ENCODE data around the gene USP28.
"Not testable (repeated sequence)": the region's sequence is repeated elsewhere in the genome, so short reads cannot be mapped to it uniquely, and the experiment has no call there.

The USP28 gene, protein sequence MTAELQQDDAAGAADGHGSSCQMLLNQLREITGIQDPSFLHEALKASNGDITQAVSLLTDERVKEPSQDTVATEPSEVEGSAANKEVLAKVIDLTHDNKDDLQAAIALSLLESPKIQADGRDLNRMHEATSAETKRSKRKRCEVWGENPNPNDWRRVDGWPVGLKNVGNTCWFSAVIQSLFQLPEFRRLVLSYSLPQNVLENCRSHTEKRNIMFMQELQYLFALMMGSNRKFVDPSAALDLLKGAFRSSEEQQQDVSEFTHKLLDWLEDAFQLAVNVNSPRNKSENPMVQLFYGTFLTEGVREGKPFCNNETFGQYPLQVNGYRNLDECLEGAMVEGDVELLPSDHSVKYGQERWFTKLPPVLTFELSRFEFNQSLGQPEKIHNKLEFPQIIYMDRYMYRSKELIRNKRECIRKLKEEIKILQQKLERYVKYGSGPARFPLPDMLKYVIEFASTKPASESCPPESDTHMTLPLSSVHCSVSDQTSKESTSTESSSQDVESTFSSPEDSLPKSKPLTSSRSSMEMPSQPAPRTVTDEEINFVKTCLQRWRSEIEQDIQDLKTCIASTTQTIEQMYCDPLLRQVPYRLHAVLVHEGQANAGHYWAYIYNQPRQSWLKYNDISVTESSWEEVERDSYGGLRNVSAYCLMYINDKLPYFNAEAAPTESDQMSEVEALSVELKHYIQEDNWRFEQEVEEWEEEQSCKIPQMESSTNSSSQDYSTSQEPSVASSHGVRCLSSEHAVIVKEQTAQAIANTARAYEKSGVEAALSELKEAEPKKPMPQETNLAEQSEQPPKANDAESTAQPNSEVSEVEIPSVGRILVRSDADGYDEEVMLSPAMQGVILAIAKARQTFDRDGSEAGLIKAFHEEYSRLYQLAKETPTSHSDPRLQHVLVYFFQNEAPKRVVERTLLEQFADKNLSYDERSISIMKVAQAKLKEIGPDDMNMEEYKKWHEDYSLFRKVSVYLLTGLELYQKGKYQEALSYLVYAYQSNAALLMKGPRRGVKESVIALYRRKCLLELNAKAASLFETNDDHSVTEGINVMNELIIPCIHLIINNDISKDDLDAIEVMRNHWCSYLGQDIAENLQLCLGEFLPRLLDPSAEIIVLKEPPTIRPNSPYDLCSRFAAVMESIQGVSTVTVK

DNA sequence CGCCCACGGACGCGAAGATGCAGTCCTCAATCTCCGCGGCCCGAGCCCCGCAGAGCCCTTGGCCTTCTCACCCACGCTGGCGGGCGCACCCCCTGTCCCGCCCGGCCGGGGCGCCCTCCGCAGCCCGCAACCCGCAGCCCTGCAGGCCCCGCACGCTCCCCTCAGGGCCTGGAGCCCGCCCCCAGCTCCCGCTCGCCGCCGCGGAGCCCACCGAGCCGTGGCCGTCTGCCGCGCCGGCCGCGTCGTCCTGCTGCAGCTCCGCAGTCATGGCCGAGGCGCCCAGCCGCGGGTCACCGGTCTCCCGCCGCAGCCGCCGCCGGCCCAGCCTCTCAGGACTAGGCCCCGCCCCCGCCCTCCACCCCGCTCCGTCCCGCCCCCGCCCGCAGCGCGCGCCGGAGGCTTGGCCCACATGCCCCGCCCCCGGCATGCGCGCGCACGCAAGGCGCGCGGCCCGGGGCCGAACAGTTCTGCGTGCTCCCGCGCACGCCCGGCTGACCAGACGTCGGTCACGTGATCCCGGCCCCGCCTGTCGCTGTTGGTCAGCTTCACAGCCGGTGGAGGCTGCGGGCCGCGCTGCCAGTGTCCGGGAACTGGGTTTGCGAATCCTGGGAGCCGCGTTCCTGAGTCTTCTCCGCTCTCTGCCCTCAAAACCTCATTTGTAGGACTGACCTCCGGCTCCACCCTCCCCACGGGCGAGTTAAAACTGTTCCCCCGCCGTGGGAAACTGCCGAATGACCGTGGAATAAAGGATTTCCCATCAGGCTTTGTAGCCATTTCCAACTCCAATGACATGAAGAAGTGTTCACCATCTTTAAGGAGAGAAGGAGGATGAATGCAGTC is at the start of gene USP28:
Gene USP28, minus strand, starts transcription at position 339 of the 840 bp plus-strand sequence. Its CDS starts 71 bp downstream, at position 268.
- peak; percentile 92 to 97 for DNase-seq

DNA sequence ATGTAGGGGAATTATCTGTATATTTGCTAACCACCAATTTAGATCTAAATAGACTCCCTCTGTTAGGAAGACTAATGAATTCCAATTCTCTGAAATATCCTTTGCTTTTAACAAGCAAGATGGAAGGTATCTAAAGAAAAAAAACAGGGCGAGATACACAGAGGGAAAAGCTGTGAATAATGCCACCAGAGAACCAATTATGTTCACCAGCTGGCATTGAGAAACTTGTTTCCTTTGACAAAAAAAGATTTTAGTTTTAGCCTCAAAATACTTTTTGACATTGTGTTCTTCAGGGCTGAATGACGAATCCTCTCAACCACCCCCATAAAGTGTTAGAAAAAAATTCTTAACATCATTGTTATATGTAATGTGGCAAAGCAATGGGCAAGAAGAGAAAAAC is 48.2 kb upstream of the USP28 start:
- no peak for DNase-seq

DNA sequence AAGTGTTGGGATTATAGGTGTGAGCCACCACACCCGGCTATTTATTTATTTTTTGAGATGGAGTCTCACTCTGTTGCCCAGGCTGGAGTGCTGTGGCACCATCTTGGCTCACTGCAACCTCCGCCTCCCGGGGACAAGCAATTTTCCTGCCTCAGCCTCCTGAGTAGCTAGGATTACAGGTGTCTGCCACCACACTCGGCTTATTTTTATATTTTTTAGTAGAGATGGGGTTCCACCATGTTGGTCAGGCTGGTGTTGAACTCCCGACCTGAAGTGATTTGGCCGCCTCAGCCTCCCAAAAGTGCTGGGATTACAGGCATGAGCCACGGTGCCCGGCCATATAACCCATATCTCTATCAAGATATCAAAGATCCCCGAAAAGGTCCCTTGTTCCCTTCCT is 36.1 kb upstream of the USP28 start:
- not testable (repeated sequence) for DNase-seq

DNA sequence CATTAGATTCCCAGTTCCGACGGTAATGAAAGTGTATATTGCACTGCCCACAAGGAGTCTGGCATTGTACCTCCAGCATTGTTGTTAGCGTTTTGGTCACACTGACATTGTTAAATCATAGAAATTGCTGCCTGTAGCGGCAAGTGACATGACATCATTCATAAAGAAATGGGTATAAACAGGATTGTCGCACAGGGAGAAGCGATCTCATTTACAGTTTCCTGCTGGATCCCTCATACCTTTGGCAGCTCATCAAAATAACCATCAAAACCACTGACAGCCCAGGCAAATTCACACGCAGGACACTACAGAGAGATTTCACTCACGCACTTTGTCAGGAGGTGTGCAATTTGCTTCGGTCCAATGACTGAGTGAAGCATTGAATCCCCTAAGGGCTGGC is 32.7 kb upstream of the USP28 start:
- no peak for DNase-seq

DNA sequence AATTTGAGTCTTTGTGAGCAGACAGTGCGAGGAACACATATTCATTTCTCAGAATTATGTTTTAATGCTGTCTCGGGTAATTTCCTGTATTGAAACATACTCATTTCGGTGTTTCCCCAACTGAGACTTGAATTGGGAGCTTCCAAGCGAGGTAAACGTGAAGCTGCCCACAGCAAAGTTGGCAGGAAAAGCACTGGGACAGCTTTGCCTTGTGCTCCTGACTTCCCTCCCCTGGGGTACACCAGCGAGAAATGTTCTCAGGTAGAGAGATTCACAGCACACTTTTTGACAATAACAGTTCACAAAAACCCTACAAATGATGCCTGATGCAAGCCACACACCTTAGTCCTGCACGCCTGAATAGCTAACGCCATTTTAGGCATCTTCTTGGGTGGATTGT is 32.3 kb upstream of the USP28 start:
- no peak for DNase-seq

DNA sequence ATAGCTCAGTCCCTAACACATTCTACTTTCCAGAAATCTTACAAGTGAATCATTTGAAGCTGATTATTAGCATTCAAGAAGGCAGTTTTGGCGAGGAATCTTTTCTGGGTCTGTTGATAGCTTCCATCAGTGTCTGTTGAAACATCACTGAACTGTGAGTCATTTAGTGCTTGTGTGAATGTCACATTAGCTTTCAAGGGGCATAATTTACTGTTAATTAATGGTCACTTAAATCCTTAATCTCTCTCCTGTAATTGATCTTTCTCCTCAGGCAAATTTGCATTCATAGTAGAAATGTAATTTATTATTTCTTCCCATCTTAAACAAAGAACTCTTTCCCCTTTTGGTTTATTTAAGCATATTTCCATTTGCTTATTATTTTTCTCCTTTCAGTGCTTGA is 31.8 kb upstream of the USP28 start:
- no peak for DNase-seq

DNA sequence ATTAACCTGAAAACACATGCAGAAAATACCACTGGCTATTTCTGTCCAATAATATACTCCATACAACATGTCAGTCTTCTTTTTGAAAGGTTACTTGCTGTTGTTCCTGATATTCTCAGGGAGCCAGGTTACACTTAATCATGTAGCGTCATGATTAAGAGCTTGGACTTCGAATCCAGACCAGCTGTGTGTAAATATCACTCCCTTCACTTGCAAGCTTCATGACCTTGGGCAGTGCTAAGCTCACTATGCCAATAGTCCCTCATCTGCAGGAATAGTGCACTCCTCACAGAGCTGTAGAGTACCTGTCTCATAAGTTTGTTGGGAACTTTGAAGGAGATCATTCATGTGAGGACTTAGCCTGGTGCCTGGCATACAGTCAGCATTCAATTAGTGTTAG is 31.1 kb upstream of the USP28 start:
- DNase-seq = no peak

DNA sequence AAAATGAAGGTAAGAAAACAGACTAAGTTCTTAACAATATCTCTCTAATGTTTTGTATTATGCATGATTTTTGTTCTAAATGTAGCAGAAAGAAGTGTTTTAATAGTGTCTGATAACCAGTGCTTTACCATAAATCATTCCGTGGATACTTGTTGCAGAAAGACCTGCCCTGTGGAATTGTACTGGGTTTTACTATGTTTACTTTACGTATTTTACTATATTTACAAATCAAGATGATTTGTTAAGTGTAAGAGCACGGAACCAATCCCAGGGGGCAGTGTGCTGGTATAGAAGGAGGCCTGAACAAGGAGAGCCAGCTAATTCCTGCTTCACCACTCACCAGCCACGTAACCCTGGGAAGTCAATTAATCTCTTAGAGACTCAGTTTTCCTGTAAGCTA is 30.7 kb upstream of the USP28 start:
- no peak for DNase-seq

DNA sequence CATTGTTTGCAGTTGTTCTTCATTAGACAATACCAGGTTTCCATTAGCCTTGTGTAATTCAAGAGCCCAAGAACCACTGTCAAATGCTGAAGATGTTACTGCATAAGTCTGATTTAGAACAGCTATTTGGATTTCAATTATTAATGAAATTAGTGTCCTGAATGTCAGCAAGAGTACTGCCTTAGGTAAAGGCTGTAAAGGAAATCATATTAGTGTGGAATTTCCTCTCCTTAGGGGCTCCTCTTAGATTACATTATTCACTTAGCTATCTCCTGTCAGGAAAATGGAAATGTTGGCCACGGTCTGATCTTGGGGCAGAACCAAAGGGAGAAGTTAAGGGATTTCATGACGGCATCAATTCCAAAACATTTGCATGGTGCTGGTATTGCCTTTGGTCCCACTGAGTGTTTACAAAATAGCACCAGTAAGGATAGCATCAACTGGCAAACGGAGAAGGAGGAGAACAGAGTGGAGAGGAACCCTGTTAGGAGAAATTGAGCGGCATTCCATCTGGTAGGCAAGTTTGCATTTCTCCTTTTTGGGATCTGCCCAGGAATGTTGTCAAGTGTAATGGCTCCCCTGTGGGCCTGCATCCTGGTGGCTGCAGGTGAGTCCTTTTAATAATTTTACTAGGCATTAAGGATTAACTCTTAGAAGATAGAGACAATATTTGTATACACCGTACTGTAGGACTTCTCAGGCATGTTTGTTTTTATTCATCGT is 29.2 kb upstream of the USP28 start, which contains the start of gene HTR3B:
Gene HTR3B, plus strand, starts transcription at position 418 of the 723 bp plus-strand sequence. Its CDS starts 138 bp downstream, at position 556.
- no peak for DNase-seq

DNA sequence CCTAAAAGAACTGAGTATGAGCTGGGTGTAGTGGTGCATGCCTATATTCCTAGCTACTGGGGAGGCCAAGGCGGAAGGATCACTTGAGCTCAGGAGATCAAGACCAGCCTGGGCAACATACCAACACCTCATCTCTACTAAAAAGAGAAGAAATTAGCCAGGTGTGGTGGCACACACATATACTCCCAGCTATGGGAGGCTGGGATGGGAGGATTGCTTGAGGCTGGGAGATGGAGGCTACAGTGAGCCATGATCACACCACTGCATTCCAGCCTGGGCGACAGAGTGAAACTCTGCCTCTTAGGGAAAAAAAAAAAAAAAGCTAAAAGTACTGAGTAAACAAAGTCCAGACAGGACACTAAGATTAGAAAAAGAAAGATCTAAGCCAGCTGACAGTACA is 25.8 kb upstream of the USP28 start:
- DNase-seq = no peak

DNA sequence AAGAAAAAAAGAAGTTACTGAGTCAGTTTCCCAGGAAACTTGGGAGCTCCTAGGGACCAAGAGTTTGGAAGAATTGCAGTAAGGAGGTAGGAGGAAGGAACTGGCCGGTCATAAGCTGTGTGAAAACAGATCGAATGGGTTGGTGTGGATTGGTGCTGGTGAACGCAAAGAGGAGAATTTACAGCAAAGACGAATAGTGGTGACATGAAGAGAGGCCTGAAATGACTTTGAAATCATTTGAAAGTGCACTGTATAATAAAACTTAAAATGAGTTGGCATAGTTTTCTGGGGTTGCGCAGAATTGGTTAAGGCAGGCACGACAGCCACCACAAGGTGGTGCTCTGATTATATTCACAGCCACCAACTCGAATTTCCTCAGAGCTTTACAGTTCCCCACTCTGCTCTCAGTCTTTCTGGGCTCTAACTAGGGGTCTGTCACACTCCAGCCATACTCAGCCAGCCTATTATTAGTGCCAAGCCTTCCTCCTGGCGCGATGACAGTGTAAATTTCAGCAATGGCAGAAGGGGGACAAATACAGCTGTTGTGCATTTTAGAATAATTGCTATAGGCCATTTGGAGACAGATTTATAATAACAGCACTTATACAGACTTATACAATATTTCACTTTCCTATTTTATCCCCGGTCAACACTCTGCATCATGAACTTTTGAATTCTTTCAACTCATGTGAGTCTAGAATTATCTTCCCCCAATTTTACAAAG is 20.9 kb upstream of the USP28 start:
- DNase-seq = peak; percentile 16 to 54

DNA sequence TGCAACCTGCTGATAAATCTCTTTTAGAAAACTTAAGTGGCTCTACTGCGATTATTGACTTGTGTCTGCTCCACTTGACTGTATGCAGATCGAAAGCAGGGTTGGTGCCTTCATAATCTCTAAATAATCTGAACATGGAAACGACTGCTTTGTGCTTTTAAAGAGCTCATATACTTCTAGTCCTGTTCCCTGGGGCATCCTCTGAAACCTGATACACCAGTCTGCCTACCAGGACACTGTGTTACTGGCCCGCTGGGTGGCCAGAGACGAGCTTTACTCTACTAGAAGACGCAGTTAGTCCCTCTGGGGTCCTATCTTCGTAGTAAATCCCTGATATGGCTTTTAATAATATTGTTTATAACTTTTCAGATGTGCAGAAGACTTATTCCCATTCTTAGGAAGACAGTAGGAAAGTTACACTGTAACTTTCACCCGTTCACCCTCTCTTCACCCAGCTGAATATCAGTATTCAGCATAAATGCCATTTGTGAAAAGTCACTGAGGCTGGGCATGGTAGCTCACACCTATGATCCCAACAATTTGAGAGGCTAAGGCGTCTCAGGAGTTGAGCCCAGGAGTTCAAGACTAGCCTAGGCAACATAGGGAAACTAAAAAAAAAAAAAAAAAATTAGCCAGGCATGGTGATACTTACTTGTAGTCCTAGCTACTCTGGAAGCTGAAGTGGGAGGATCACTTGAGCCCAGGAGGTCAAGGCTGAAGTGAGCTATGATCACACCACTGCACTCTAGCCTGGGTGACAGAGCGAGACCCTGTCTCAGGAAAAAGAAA is 20.2 kb upstream of the USP28 start:
- DNase-seq = no peak

DNA sequence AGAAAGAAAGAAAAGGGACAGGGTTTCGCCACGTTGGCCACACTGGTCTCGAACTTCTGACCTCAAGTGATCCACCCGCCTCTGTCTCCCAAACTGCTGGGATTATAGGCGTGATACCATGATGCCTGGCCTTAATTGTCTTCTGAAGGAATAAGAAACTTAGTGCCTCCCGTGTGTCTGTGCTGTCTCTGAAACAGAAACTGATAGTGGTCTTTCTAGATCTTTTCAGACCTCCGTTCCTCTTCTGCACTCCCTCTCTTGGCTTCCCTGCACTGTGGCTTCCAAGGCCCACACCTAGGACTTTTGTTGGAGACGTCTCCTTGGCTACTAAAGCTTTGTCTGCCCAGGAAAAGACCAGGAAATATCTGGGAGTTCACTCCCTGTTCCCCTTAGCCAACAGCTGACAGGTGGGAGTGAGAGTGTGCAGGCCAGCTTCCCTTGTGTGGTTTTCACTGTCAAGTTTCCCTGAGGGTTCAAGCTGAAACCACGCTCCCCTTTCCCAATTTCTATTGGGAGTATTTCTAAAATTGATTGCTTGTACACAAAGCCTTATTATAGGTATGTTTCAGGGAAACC is 19.1 kb upstream of the USP28 start:
- DNase-seq = no peak

DNA sequence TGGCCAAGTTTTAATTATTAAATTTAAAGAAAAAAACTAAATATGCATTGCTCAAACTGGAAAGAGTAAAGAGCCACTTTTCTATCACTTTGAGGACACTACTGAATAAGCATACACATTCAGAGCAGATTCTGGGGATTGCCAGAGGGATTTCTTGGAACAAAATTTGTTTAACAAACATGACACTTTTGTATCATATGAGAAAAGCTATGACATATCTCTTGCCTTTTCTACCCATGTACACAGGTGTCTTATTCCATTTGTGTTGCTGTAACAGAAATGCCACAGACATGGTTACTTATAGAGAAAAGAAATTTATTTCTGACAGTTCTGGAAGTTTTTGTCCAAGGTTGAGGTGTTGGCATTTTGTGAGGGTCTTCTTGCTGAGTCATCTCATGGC is 13.5 kb upstream of the USP28 start:
- no peak for DNase-seq

DNA sequence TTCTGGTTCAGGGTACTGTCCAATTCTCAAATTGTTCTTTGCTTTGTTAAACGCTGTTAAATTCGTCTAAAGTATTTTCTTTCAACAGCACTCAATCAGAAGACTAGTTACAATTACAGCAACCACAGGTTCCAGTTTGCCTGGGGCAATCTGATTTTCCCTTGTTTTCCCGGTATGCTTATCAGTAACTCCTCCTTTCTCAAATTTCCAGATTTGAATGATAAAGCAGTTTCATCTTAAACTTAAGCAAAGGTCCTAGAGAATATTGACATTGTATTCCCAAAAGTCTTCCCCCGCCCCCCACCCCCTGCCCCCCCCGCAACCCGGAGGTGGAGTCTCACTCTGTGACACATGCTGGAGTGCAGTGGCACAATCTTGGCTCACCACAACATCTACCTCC is 10.5 kb upstream of the USP28 start:
- DNase-seq = no peak

DNA sequence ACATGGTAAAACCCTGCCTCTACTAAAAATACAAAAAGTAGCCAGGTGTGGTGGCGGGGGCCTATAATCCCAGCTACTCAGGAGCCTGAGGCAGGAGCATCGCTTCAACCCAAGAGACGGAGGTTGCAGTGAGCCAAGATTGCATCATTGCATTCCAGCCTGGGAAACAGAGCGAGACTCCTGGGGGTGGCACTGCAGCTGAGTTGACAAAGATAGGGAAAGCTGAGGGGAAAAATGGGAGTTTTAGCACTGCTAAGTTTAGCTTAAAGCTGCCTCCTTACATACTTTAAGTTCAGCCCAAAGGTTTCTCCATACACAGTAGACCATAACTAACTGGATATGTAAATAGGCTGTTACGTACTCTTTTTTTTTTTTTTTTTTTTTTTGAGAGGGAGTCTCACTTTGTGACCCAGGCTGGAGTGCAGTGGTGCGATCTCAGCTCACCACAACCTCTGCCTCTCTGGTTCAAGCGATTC is 9.0 kb upstream of the USP28 start:
- DNase-seq = no peak

DNA sequence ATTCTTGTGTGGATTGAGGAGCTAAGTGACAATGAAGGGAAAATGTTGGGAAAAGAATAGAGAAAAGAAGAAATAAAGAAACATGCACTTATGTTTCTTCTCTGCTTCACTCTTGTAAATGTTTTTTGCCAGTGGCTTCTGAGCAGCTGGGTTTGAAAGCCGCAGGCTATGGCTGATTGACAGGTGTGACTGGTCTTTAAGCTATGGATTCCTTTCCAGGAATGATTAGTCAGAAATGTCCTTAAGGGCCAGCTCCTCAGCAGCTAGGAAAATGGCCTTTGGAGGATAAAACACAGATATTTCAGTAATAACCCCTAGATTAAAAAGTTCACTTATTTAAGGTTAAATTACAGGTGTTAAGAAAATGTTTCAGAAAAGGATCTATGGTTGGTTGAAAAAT is 6.5 kb upstream of the USP28 start:
- no peak for DNase-seq

DNA sequence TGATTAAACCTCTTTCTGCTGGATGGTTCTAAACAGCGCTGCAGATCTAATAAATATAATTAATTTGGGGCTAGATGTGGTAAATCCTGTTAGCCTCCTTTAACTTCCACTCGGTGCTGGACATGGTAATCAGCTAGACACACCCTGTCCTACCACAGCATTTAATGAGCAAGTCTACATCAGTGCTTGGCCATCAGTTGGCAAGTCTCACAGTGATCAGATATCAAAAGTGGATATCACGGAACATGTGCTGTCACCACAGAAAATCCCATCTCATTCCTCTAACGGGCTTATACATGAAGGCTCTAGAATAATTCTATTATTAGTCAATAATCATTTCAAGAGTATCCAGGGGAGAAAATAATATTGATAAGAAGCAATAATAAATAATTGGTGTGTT is 5.6 kb upstream of the USP28 start:
- no peak for DNase-seq

DNA sequence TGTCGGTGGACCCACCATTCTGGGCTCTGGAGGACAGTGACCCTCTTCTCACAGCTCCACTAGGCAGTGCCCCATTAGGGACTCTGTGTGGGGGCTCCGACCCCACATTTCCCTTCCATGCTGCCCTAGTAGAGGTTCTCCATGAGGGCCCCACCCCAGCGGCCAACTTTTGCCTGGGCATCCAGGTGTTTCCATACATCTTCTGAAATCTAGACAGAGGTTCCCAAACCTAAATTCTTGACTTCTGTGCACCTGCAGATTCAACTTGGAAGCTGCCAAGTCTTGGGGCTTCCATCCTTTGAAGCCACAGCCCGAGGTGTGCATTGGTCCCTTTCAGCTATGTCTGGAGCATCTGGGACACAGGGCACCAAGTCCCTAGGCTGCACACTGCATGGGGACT is 4.1 kb upstream of the USP28 start:
- not testable (repeated sequence) for DNase-seq

DNA sequence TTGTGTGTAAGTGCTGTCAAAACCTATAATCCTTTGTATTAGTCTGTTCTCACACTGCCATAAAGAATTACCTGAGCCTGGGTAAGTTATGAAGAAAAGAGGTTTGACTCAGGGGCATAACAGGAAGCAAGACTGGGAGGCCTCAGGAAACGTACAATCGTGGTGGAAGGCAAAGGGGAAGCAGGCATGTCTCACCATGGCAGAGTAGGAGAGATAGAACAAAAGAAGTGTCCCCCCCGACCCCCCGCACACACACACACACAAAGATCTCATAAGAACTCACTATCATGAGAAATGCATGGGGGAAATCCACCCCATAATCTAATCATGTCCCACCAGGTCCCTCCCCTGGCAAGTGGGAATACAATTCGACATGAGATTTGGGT is 2.3 kb upstream of the USP28 start:
- DNase-seq = no peak
